ENCODE results near the gene TMCC2. TPM values are rescaled to one million over a fixed set of nuclear protein-coding genes. Genes with fewer than 3 reads are reported as not detected.

TMCC2 gene
- total RNA-seq, 1 donor from 2014 or later = 25.0 TPM

GRCh38 chr1:205247130-205247921, 19.6 kb downstream of the TMCC2 start:
- peaks cover 2% of the 10 kb centered on the region for H3K4me1 Mint-ChIP-seq (ENCODE audit: low read depth)
- H3K27me3 Mint-ChIP-seq (ENCODE audit: insufficient read depth) = no peaks in the 10 kb centered on the region
- H3K36me3 Mint-ChIP-seq (ENCODE audit: low read depth) = peaks cover 9% of the 10 kb centered on the region
- intact Hi-C loops (cut with micrococcal nuclease) = loop anchor here (2.0 kb wide), 1 partner anchor 15 kb away; no protein-coding TSS in a partner anchor
- no peaks in the 10 kb centered on the region for H3K9me3 Mint-ChIP-seq
- no peak overlapping the region for H3K4me3 Mint-ChIP-seq
- DNase-seq (ENCODE audit: low spot score) = no peak
- peak overlapping the region; percentile 27 for H3K27ac Mint-ChIP-seq

GRCh38 chr1:205248793-205249601, 21.3 kb downstream of the TMCC2 start:
- Mint-ChIP-seq H3K27me3 (ENCODE audit: insufficient read depth) (no peaks in the 10 kb centered on the region), H3K36me3 (ENCODE audit: low read depth) (peaks cover 6% of the 10 kb centered on the region), H3K4me3 (no peak overlapping the region), H3K4me1 (ENCODE audit: low read depth) (no peaks in the 10 kb centered on the region), H3K27ac (no peak overlapping the region), H3K9me3 (no peaks in the 10 kb centered on the region)
- no peak for DNase-seq (ENCODE audit: low spot score)
- intact Hi-C loops (cut with micrococcal nuclease) = no loop called here

- H3K4me1 Mint-ChIP-seq (ENCODE audit: low read depth) = no peaks in the 10 kb centered on the region
- DNase-seq (ENCODE audit: low spot score) = no peak
- H3K27ac Mint-ChIP-seq = no peak overlapping the region
- H3K9me3 Mint-ChIP-seq = no peaks in the 10 kb centered on the region
- no peak overlapping the region for H3K4me3 Mint-ChIP-seq
- peaks cover 6% of the 10 kb centered on the region for H3K36me3 Mint-ChIP-seq (ENCODE audit: low read depth)
- no peaks in the 10 kb centered on the region for H3K27me3 Mint-ChIP-seq (ENCODE audit: insufficient read depth)
- intact Hi-C loops (cut with micrococcal nuclease) = no loop called here
Measured at GRCh38 chr1:205249651-205250050, 21.9 kb downstream of the TMCC2 start.

GRCh38 chr1:205250699-205251098, 23.0 kb downstream of the TMCC2 start:
- DNase-seq (ENCODE audit: low spot score) = no peak
- Mint-ChIP-seq H3K4me3 (no peak overlapping the region), H3K27me3 (ENCODE audit: insufficient read depth) (no peaks in the 10 kb centered on the region), H3K9me3 (no peaks in the 10 kb centered on the region), H3K27ac (no peak overlapping the region), H3K4me1 (ENCODE audit: low read depth) (no peaks in the 10 kb centered on the region), H3K36me3 (ENCODE audit: low read depth) (peaks cover 6% of the 10 kb centered on the region)
- intact Hi-C loops (cut with micrococcal nuclease) = no loop called here

- no peak overlapping the region for H3K27ac Mint-ChIP-seq
- DNase-seq (ENCODE audit: low spot score) = no peak
- H3K27me3 Mint-ChIP-seq (ENCODE audit: insufficient read depth) = no peaks in the 10 kb centered on the region
- H3K9me3 Mint-ChIP-seq = no peaks in the 10 kb centered on the region
- peaks cover 7% of the 10 kb centered on the region for H3K4me1 Mint-ChIP-seq (ENCODE audit: low read depth)
- peaks cover 3% of the 10 kb centered on the region for H3K36me3 Mint-ChIP-seq (ENCODE audit: low read depth)
- H3K4me3 Mint-ChIP-seq = no peak overlapping the region
- intact Hi-C loops (cut with micrococcal nuclease) = no loop called here
Measured at GRCh38 chr1:205251576-205251975, 23.8 kb downstream of the TMCC2 start.

GRCh38 chr1:205255941-205256780, 28.4 kb downstream of the TMCC2 start:
- H3K9me3 Mint-ChIP-seq = no peaks in the 10 kb centered on the region
- H3K4me3 Mint-ChIP-seq = no peak overlapping the region
- H3K27me3 Mint-ChIP-seq (ENCODE audit: insufficient read depth) = no peaks in the 10 kb centered on the region
- H3K36me3 Mint-ChIP-seq (ENCODE audit: low read depth) = no peaks in the 10 kb centered on the region
- H3K27ac Mint-ChIP-seq = no peak overlapping the region
- intact Hi-C loops (cut with micrococcal nuclease) = loop anchor here (1.0 to 5.0 kb wide), 7 partner anchors 27 to 281 kb away; partner anchors contain the start of gene DSTYK
- DNase-seq (ENCODE audit: low spot score) = peak; percentile 74
- peaks cover 25% of the 10 kb centered on the region for H3K4me1 Mint-ChIP-seq (ENCODE audit: low read depth)

GRCh38 chr1:205256951-205257625, 29.3 kb downstream of the TMCC2 start:
- DNase-seq (ENCODE audit: low spot score) = no peak
- Mint-ChIP-seq H3K4me3 (no peak overlapping the region), H3K4me1 (ENCODE audit: low read depth) (peaks cover 32% of the 10 kb centered on the region), H3K27me3 (ENCODE audit: insufficient read depth) (peaks cover 1% of the 10 kb centered on the region), H3K9me3 (no peaks in the 10 kb centered on the region), H3K27ac (no peak overlapping the region), H3K36me3 (ENCODE audit: low read depth) (no peaks in the 10 kb centered on the region)
- intact Hi-C loops (cut with micrococcal nuclease) = loop anchor here (1.0 to 5.0 kb wide), 7 partner anchors 28 to 282 kb away; partner anchors contain the start of gene DSTYK

GRCh38 chr1:205257735-205258134, 30.0 kb downstream of the TMCC2 start:
- H3K4me1 Mint-ChIP-seq (ENCODE audit: low read depth) = peaks cover 39% of the 10 kb centered on the region
- no peaks in the 10 kb centered on the region for H3K36me3 Mint-ChIP-seq (ENCODE audit: low read depth)
- no peak overlapping the region for H3K27ac Mint-ChIP-seq
- DNase-seq (ENCODE audit: low spot score) = no peak
- no peak overlapping the region for H3K4me3 Mint-ChIP-seq
- H3K27me3 Mint-ChIP-seq (ENCODE audit: insufficient read depth) = peaks cover 1% of the 10 kb centered on the region
- no peaks in the 10 kb centered on the region for H3K9me3 Mint-ChIP-seq
- intact Hi-C loops (cut with micrococcal nuclease) = loop anchor here (5.0 kb wide), 1 partner anchor 45 kb away; the partner anchor contains the start of gene DSTYK

GRCh38 chr1:205258261-205258691, 30.5 kb downstream of the TMCC2 start:
- intact Hi-C loops (cut with micrococcal nuclease) = loop anchor here (5.0 kb wide), 1 partner anchor 46 kb away; the partner anchor contains the start of gene DSTYK
- Mint-ChIP-seq H3K27me3 (ENCODE audit: insufficient read depth) (peaks cover 1% of the 10 kb centered on the region), H3K9me3 (no peaks in the 10 kb centered on the region), H3K27ac (no peak overlapping the region), H3K4me1 (ENCODE audit: low read depth) (peaks cover 44% of the 10 kb centered on the region), H3K36me3 (ENCODE audit: low read depth) (no peaks in the 10 kb centered on the region), H3K4me3 (no peak overlapping the region)
- DNase-seq (ENCODE audit: low spot score) = no peak

GRCh38 chr1:205258719-205259118, 31.0 kb downstream of the TMCC2 start:
- no peaks in the 10 kb centered on the region for H3K9me3 Mint-ChIP-seq
- intact Hi-C loops (cut with micrococcal nuclease) = loop anchor here (5.0 kb wide), 1 partner anchor 46 kb away; the partner anchor contains the start of gene DSTYK
- H3K36me3 Mint-ChIP-seq (ENCODE audit: low read depth) = no peaks in the 10 kb centered on the region
- peaks cover 1% of the 10 kb centered on the region for H3K27me3 Mint-ChIP-seq (ENCODE audit: insufficient read depth)
- peaks cover 45% of the 10 kb centered on the region for H3K4me1 Mint-ChIP-seq (ENCODE audit: low read depth)
- H3K4me3 Mint-ChIP-seq = no peak overlapping the region
- DNase-seq (ENCODE audit: low spot score) = no peak
- H3K27ac Mint-ChIP-seq = no peak overlapping the region

- Mint-ChIP-seq H3K27ac (no peak overlapping the region), H3K9me3 (no peaks in the 10 kb centered on the region), H3K27me3 (ENCODE audit: insufficient read depth) (peaks cover 1% of the 10 kb centered on the region), H3K36me3 (ENCODE audit: low read depth) (no peaks in the 10 kb centered on the region), H3K4me3 (no peak overlapping the region), H3K4me1 (ENCODE audit: low read depth) (peaks cover 45% of the 10 kb centered on the region)
- intact Hi-C loops (cut with micrococcal nuclease) = loop anchor here (5.0 kb wide), 1 partner anchor 47 kb away; the partner anchor contains the start of gene DSTYK
- no peak for DNase-seq (ENCODE audit: low spot score)
Measured at GRCh38 chr1:205259324-205259832, 31.6 kb downstream of the TMCC2 start.
